Gastrocnemius medialis (tissue), 4 donors: ENCODE measurements around the gene DTNA. TPM values are rescaled to one million over a fixed set of nuclear protein-coding genes. Genes with fewer than 3 reads are reported as not detected.

Experiments
- ATAC-seq, 2 donors: fragments of 150-250 bp; one replicate each; pipeline ENCODE4 v1.9.1; 2016
- DNase-seq, 2 donors: peaks; one replicate each; pipeline ENCODE4 v3.0.0-alpha.2; 2019
- H3K27ac ChIP-seq, 4 donors: fragments of 200-600 bp; sonication (generic); 1 replicate in 1 of 4; 2 replicates in 3 of 4; pipeline ENCODE4 v1.5.1; 2016 to 2018; ENCODE audit warnings: mild to moderate bottlenecking in 2 of 4, moderate library complexity in 1 of 4
- H3K27me3 ChIP-seq, 3 donors: fragments of 200-600 bp; sonication (generic) in 2 of 3; 1 replicate in 1 of 3; 2 replicates in 2 of 3; pipeline versions ENCODE4 v1.5.1 to v1.6.0; 2016 to 2019; ENCODE audit warnings: mild to moderate bottlenecking in 1 of 3, moderate library complexity in 1 of 3
- H3K36me3 ChIP-seq, 2 donors: fragments of 200-600 bp; sonication (generic) in 1 of 2; one replicate each; pipeline ENCODE4 v1.5.1; 2017 to 2018
- H3K4me1 ChIP-seq, 2 donors: fragments of 200-600 bp; sonication (generic) in 1 of 2; one replicate each; pipeline ENCODE4 v1.5.1; 2016 to 2017; ENCODE audit warnings: mild to moderate bottlenecking in 2 of 2
- H3K4me3 ChIP-seq, 4 donors: fragments of 200-600 bp; sonication (generic) in 3 of 4; 1 replicate in 1 of 4; 2 replicates in 3 of 4; pipeline ENCODE4 v1.5.1; 2016 to 2019; ENCODE audit warnings: mild to moderate bottlenecking in 2 of 4
- H3K9me3 ChIP-seq, 3 donors: fragments of 200-600 bp; sonication (generic) in 2 of 3; 1 replicate in 1 of 3; 2 replicates in 2 of 3; pipeline ENCODE4 v1.5.1; 2016 to 2019
- POLR2A ChIP-seq, 2 donors: fragments of 450-650 bp; IDR thresholded peaks; one replicate each; pipeline ENCODE4 v1.6.1; 2017; ENCODE audit warnings: antibody characterized with exemption in 2 of 2, mild to moderate bottlenecking in 2 of 2, moderate library complexity in 2 of 2
- in situ Hi-C, 4 donors: fragments of 200-750 bp; cut with MboI; loops; one replicate each; pipeline versions ENCODE4 v1.15.0 to v1.8.0; 2017; ENCODE audit warnings: low sequenced_read_pairs in 4 of 4
- intact Hi-C: fragments of 100-400 bp; cut with DNase I; formaldehyde crosslinking; loops from one replicate; pipeline ENCODE4 v1.15.1; 2023; ENCODE audit warnings: low total_unique reads
- total RNA-seq, 4 donors: library from RNA; depleted of rRNA; stranded (reverse); fragments of >200 nt; gene quantifications; one replicate each; pipeline versions ENCODE4 v1.1.0 to v1.2.3, GENCODE V29; 2016
- TF ChIP-seq, protein P1 (sequence below), 5 experiments: fragments of 450-650 bp in 3 of 5; fragments of 200-600 bp in 2 of 5; sonication (generic) in 2 of 5; IDR thresholded peaks in 4 of 5; conservative IDR thresholded peaks in 1 of 5; 1 replicate in 4 of 5; 2 replicates in 1 of 5; pipeline ENCODE4 v1.5.1; 2016 to 2019; ENCODE audit warnings: antibody characterized with exemption in 5 of 5, mild to moderate bottlenecking in 3 of 5, moderate library complexity in 3 of 5

Gene DTNA
- total RNA-seq, 4 donors from 2014 or later: 38.6 to 63.9 (median 56.1) TPM

DNA sequence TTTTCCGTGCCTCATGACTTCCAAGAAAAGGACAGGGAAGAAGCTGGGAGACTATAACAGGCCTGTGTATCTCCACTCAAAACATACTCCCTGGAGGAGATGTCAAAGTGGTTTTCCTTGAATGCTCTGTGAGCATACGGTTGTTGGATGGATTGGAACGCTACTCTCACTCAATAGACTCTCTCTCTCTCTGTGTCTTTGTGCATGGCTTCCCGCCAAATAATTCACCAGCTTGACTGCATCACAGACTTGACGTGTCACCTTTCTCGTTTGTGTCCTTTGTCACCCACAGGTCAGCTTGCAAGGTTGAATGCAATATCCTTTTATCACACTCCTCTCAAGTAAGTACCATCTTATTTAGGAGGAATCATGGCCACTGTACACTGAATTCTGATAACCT, 174.3 kb downstream of the DTNA start:
- DNase-seq: no peak
- no peak for TF ChIP-seq POLR2A (IDR thresholded peaks at IDR 0.05)
- TF ChIP-seq, protein P1, sequence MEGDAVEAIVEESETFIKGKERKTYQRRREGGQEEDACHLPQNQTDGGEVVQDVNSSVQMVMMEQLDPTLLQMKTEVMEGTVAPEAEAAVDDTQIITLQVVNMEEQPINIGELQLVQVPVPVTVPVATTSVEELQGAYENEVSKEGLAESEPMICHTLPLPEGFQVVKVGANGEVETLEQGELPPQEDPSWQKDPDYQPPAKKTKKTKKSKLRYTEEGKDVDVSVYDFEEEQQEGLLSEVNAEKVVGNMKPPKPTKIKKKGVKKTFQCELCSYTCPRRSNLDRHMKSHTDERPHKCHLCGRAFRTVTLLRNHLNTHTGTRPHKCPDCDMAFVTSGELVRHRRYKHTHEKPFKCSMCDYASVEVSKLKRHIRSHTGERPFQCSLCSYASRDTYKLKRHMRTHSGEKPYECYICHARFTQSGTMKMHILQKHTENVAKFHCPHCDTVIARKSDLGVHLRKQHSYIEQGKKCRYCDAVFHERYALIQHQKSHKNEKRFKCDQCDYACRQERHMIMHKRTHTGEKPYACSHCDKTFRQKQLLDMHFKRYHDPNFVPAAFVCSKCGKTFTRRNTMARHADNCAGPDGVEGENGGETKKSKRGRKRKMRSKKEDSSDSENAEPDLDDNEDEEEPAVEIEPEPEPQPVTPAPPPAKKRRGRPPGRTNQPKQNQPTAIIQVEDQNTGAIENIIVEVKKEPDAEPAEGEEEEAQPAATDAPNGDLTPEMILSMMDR (IDR thresholded peaks at IDR 0.05 in 4 of 5, conservative IDR thresholded peaks at IDR 0.05 in 1 of 5): no peak
- Histone ChIP-seq H3K4me1 (peaks cover 20 to 29% of the 10 kb centered on the region in 2 donors), H3K27me3 (no peaks in the 10 kb centered on the region), H3K9me3 (no peaks in the 10 kb centered on the region), H3K27ac (peak overlapping the region; percentile 12 to 88 (median 86)), H3K36me3 (peaks cover 0 to 12% of the 10 kb centered on the region in 2 donors), H3K4me3 (no peak overlapping the region)
- intact Hi-C loops: loop anchor here (5.0 kb wide), 3 partner anchors 103 to 258 kb away; partner anchors contain the start of gene MAPRE2
- in situ Hi-C loops: no loop called here
- no peak for ATAC-seq

GRCh38 chr18:34886177-34886576, 176.1 kb downstream of the DTNA start:
- H3K27me3 ChIP-seq: no peaks in the 10 kb centered on the region
- peaks cover 0 to 25% of the 10 kb centered on the region in 2 donors for H3K36me3 ChIP-seq
- H3K4me1 ChIP-seq: peaks cover 8 to 11% of the 10 kb centered on the region in 2 donors
- in situ Hi-C loops (no loop called here), intact Hi-C loops (no loop called here)
- peak overlapping the region in 3 of 4 donors; percentile 50 to 88 (median 87) for H3K27ac ChIP-seq
- DNase-seq (no peak), ATAC-seq (no peak)
- TF ChIP-seq POLR2A (IDR thresholded peaks at IDR 0.05): no peak
- no peaks in the 10 kb centered on the region for H3K9me3 ChIP-seq
- no peak overlapping the region for H3K4me3 ChIP-seq

- intact Hi-C loops (no loop called here), in situ Hi-C loops (no loop called here)
- no peak for DNase-seq
- no peaks in the 10 kb centered on the region for H3K9me3 ChIP-seq
- H3K27me3 ChIP-seq: no peaks in the 10 kb centered on the region
- H3K4me3 ChIP-seq: no peak overlapping the region
- no peaks in the 10 kb centered on the region for H3K4me1 ChIP-seq
- H3K27ac ChIP-seq: peak overlapping the region in 2 of 4 donors; percentile 26 to 27
- TF ChIP-seq, protein P1 (IDR thresholded peaks at IDR 0.05 in 4 of 5, conservative IDR thresholded peaks at IDR 0.05 in 1 of 5): no peak
- TF ChIP-seq POLR2A (IDR thresholded peaks at IDR 0.05): no peak
- no peak for ATAC-seq
- peaks cover 0 to 37% of the 10 kb centered on the region in 2 donors for H3K36me3 ChIP-seq
These were observed 177.9 kb downstream of the DTNA start for GRCh38 chr18:34887881-34888580.

DNA sequence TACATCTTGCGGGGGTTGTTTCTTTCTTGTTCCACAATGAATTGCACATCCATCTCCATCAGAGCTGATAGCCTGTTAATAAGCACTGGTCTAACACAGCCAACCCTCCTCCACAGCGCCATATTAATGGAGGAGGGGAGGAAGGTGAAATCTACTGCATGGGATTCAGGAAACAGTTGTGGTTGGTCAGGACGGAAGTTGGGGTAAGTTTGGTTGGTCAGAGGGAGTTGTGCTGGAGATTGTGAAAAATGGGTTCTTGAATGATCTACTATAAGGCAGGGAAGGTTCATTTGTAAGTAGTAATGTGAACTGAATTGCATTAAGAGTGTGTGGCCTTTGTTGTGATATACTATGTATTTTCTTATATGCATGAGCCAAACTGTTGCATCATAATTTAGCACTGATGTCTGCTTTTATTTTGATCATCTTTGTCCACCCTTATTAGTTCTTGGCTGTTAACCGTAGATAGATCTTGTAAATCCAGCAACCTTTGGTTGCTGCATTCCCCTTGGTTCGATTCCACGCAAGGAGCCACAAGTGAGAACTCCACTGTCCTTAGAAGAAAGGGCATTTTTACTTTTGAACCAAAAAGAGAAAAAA, 180.5 kb downstream of the DTNA start:
- in situ Hi-C loops: no loop called here
- peaks cover 0 to 48% of the 10 kb centered on the region in 2 donors for H3K36me3 ChIP-seq

DNA sequence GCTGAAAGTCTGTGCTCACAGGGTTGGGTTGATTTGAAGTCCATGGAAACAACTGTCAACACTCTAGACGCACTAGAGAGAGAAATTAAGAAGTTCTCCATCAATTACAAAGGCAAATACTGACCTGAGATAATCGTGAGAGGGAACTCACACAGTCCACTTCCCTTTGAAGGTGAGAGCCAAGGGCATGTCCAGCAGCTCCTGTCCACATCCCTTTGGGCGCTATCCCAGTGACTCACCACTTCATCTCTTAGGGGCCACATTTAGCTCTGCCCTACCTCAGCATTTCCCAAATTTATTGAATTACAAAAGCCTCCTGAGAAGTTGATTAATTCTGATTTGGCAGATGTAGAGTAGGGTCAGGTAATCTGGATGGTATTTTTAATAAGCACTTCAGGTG, 182.3 kb downstream of the DTNA start:
- TF ChIP-seq, protein P1 (IDR thresholded peaks at IDR 0.05 in 4 of 5, conservative IDR thresholded peaks at IDR 0.05 in 1 of 5): no peak
- TF ChIP-seq POLR2A (IDR thresholded peaks at IDR 0.05): no peak
- peak; percentile 70 to 94 for ATAC-seq
- Histone ChIP-seq H3K4me3 (no peak overlapping the region), H3K27me3 (no peaks in the 10 kb centered on the region), H3K4me1 (no peaks in the 10 kb centered on the region), H3K27ac (peak overlapping the region; percentile 30 to 66 (median 38)), H3K9me3 (no peaks in the 10 kb centered on the region), H3K36me3 (peaks cover 0 to 43% of the 10 kb centered on the region in 2 donors)
- peak in 1 of 2 donors; percentile 62 for DNase-seq
- intact Hi-C loops (no loop called here), in situ Hi-C loops (no loop called here)

More for the DNA sequence above, 180.5 kb downstream of the DTNA start:
- Histone ChIP-seq H3K27me3 (no peaks in the 10 kb centered on the region), H3K4me1 (no peaks in the 10 kb centered on the region), H3K4me3 (no peak overlapping the region), H3K27ac (no peak overlapping the region), H3K9me3 (no peaks in the 10 kb centered on the region)
- intact Hi-C loops: no loop called here
- DNase-seq (no peak), ATAC-seq (no peak)
- TF ChIP-seq, protein P1 (IDR thresholded peaks at IDR 0.05 in 4 of 5, conservative IDR thresholded peaks at IDR 0.05 in 1 of 5): no peak
- TF ChIP-seq POLR2A (IDR thresholded peaks at IDR 0.05): no peak
